TTC549 (cell line): ENCODE results near the gene CADPS.

Source experiments
- FAIRE-seq: peaks from 2 replicates; lab custom pipeline; 2012; peaks lifted over from hg19 to GRCh38; lab: Jason Lieb, UNC

Gene CADPS

DNA sequence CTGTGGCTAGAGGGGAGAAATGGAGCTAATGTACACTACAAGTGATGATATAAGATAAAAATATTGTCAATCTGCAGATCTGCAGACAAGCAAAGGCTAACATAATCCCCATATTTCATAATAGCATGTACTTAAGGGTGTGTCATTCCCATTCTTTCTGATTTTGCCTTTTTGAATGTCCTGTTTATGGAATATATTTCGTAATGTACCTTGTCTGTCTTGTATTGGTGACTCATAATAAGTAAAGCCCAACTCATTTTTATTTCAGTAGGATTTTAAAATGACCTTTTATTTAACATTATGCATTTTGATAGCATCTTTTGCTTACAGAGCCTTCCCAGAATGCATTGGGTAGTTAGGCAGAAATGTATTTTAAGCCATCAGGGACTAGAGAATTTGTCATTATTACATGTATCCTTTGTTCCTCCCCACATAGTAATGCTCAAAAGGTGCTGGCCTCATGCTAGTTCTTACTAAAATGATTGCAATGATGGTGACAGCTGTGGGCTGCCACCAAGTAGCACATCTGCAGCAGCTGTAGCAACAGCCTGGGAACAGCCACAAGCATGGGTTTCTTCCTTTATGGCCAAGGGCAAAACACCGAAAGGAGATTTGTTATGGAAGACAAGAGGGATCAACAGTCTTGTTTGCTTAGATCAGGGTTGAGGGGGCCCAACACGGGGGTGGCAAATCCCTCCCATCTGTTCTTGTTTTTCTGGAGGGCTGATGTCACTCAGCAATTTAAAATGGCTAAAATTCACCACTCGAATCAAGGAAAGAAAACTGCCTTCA, 188.5 kb downstream of the CADPS start:
- FAIRE-seq, result no peak

DNA sequence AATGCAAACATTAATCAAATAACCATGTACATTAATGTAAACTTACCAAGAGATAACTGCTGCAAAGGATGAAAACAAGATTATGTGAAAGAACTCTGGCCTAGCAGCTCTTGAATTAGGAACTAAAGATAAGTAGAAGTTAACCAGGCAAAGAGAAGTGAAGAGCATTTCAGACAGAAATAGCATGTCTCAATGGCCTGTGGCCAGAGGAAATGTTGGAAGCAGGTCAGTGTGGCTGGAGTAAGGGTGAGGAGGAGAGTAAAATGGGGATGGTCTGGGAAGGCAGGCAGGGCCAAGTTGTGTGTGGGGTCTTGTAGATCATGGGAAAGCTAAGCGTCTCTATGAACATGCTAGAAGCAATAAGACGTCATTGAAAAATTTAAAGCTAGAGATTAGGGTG, 192.4 kb downstream of the CADPS start:
- FAIRE-seq, result no peak

DNA sequence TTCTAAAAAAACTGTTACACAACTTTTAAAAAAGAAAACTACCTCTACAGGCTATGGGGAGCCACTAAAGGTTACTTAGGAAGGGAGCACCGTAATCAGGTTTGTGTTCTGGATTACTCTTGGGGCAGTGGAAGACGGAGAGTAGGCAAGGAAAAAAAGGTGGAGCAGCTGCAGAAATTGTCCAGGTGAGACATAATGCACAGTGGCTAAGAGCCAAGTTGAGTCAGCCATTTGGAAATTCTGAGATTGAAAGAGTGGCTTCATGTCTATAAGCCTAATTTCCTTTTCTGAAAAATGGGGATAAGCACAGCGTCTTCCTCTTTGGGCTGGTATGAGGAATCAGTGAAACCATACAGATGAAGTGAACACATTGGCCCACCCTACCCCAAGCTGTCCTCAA, 195.2 kb downstream of the CADPS start:
- FAIRE-seq, result no peak

DNA sequence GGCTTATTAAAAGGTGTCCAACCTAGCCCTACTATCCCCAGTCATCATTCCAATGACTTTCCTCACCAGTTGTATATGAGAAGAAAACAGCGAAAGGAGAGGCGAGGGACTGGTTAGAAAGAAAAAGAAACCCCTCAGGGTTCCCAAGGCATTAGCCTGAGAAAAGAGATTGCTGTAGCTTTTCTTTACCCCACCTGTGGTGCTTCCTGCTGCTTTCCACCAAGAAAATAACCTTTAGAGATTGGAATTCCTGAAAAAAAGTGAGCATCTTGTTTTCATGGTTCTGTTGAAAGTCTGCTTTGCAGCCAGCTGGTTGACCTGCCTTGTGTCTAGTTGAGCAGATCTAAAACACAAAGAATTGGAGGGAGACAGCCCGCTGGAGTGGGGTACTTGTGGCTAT, 196.4 kb downstream of the CADPS start:
- FAIRE-seq, result no peak

DNA sequence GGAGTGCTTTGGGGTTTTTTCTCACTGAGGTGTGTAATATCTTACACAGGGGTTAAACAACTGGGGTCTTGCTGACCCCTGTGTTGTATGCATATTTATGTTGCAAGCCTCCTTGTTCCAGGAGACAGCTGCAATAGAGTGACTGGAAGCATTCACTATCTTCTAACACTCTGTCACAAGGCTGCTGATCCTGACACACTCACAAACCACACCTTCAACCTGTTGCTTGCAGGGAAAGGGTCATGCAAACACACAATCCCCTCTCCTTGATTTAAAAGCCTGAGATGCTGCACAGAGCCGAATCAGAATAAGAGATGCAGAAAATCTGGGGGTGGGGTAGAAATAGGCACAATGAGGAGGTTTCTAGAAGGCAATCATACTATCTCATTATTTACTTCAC, 197.3 kb downstream of the CADPS start:
- no peak for FAIRE-seq

DNA sequence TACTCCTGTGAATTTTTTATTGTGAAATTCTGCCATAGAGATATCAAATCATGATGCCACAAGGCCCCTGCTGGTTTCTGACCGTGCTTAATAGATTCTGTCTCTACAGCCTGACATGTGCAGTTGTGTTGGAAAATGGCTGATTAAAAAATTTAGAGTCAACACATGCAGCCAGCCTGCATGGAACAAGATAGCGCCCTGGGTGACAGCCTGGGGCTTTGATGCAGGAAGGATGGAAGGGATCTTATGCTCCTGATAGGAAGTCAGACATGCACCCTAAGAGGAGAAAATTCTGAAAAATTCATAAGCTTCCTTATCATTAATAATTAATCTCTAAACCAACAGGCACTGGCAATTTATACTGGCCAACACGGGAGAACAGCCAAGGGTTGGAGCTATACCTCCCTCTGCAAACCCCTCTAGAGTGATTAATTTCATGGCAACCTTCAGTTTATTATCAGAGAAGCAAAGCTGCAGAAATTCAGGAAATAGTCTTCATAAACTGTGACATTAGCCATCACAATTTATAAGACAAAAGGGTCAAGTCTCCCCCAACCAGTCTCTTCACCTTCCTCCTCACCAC, 198.4 kb downstream of the CADPS start:
- no peak for FAIRE-seq

DNA sequence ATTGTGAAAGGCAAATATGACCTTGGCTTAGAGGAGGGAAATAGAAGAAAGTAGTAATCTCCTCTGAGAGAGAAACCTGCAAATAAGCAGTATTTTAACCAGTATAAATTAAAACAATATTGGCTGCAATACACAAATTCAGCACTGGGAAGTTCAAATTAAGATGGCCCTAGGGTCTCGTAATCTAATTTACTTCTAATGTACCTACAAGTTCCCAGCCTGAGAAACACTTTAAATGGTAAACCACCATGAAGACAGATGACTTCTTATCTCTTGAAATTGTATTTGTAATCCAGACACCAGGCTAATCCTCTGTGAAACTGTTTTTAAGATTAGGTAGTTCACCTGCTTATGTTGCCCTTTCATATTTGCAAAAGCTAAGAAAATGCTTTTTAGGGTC, 199.7 kb downstream of the CADPS start:
- no peak for FAIRE-seq

DNA sequence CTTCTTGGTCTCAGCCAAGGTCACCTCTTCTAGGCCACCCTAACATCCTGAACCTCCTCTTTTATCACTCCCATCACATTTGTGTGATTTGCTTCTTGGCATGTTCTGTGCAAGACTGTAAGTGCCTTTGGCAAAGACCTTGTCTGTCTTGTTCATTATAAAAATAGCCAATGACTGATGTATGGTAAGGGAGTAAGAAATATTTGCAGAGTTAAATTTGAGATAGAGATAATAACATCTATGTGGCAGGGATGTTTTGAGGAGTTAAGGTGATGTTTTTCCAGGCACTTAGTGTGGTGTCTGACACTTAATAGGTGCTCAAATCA, 202.3 kb downstream of the CADPS start:
- no peak for FAIRE-seq

DNA sequence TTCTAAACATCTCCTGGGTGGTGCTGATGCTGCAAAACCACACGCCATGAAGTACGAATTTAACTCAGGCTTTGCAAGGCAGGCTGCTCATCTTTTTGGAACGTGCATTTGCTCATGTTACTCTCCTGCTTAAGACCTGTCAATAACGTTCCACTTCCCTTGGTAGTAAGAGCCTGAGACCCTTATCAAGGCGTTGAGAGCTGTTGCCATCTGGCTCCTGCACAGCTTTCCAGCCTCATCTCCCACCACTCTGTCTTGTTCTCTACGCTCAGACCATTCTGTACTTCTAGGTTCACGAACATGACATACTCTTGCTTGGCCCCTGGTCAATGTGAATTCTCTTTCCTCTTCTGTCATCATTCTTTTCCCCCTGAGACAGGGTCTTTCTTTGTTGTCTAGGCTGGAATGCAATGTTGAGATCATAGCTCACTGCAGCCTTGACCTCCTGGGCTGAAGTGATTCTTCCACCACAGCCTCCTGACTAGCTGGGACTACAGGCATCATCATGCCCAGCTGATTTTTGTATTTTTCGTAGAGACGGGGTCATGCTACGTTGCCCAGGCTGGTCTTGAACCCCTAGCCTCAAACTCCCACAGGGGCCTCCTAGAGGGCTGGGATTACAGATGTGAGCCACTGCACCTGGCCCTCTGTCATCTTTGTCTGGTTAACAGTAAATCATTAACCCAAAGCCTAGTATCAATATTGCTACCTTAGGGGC, 202.8 kb downstream of the CADPS start:
- FAIRE-seq, result no peak

DNA sequence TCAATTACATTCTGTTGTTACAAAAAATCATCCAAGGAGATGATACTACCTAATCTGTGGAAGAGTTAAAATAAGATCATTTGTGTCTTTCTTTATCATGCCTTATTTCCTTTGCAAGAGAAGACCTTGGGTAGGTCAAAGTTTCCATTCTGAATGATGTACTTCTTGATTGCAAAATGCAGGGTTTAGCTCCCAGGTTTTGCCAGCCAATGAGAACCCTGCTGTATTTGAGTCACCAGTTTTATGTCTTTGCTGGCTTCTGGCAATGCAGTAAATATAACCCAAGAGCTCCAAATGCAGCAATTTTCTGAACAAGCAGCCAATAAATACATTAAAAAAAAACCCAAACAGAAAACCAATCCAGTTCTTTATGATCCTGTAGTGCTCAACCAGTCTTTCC, 204.9 kb downstream of the CADPS start:
- no peak for FAIRE-seq

DNA sequence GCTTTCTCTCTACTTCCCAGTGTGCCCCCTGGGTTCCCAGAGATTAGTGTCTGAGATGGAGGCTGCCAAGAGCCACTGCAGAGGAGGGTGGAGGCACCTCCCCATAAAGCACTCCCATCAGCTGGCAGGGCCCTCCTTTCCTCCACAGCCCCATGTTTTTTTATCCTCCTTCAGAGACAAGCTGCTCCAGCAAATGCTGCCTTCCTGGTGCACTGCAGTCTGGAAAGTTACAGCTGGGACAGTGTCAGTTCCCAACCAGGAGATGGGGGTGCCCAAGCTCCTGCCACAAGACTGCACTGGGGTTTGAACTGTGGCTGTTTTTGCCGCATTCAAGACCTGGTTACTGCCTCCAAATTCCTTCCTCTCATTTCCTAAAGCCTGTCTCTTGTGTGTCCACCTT, 206.1 kb downstream of the CADPS start:
- FAIRE-seq, result no peak

DNA sequence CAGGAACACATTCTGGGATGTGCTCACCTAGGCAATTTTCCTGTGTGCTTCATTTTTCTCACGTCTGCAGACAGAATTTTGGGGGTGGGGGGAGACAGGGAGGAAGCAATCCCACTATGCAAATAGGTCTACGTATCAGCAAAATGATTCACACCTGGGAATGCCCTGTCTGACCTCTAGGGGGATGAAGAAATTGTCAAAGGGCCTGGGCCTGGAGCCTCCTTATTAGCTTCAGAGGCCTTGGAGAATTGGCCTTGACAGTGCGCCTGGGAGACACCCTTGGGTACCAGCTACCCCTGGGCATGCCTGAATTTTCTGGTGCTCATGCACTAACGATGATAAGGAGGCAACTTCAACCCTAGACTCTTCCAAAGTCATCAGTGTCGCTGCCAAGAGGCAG, 207.5 kb downstream of the CADPS start:
- no peak for FAIRE-seq

DNA sequence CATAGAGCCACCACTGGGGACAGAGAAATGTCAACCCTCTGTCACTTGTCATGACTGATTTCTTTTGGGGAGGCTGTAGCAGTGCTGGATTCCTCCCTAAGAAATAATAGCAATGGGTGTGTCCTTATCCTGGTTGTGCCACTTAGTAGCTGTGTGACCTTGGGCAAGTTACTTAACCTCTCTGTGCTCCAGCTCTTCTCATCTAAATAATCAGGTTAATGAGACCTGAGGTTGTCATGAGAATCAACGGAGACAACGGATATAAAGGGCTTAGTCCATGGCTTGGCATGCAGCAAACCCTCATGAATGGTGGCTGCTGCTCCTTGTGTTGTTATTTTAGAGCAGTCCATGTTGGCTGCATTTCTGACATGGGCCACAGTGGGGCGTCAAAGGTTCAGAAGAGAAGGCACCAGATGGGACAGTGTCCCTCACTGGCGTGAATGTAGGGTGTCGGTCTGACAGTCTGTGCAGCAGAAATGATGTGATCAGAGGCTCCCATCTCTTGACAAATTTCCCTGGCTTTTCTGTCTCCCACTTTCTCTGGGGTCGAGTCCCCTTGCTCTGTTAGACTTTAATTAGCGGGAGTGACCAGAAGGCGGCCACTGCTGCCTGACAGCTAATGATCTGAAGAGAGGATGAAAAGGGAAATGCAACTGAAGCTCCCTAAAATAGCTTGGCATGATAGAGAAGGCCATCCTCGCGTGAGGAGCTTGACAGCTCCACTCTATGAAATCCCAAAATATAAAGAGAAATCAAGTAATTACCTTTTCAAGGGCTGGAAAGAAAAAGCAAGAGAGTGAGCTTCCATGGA, 209.4 kb downstream of the CADPS start:
- no peak for FAIRE-seq

DNA sequence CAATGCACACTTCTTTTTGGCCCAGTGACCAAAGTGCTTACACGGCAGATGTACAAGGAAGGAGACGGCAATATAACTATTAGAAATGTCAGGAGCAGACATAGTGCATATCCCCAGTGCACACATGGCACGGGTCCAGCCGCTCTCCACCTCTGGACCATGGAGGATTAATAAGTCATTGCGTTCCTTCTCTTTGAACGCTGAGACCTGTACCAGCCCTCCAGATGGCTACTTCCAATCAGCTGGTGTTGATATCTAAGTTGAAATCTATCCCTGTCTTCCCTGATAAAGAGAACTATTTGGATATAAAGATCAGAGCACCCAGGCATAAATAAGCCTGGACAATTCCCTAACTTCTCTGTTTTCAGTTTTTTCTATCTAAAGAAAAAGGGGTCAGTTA, 212.5 kb downstream of the CADPS start:
- no peak for FAIRE-seq

DNA sequence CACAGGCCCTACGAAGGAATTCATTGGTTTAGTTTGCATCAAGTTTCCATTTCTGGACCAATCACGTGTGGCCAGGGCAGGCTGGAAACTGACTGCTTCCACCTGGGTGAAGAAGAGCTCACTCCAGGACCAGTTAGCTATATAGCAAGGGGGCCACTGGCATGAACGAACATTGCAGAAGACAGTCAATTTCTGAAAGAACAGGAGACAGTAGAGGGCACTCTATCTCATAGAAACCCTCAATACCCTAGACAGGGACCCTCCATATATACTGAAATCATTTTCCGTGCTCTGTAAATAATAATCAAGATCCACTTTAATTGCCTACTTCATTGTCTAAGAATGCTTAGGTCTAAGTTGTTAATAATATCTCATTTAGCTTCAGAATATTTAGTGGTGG, 215.6 kb downstream of the CADPS start:
- no peak for FAIRE-seq

DNA sequence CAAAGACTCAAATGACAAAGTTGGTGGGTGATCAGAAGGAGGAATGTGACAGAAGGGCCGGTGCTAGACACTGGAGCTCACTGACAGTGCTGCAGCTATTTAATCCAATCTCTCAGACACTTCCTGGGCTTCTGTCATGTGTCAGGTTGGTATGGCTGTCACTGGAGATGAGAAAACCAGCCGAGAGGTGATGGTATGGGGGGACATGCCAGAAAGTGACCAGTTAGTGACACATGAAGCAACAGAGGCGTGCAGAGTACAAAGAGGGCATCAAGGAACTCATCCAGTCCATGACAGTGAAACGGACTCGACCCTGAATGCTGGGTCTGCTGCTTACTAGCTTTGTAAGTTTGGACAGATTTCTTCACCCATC, 219.5 kb downstream of the CADPS start:
- FAIRE-seq, result no peak

DNA sequence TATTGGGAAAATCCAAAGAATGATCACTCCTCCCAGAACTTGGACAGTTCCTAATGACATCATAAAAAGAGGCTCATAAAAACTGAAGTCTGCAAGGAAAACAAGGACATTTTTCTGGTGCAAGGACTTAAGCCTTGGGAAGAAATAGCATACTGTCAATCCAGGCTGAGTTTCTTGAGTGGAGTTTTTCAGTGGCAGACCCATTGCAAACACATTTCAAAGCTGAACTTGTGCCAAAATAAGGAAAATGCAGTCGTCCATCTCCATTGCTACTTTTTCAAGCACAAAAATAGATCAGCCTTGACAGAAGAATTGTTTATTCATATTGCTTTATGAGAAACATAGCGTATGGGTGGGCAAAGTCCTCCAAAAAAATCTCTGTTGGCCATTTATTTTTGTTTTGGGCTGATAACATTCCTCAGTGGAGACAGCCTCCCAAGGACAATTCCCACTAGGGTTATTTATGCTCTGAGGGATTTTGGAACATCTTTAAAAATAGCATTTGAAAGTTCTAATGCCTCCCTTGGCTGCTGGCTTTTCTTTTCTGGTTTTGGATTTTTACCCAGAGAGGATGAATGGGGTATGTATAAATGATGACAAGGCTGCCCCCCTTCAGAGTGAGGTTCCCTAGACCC, 220.0 kb downstream of the CADPS start:
- FAIRE-seq, result no peak

DNA sequence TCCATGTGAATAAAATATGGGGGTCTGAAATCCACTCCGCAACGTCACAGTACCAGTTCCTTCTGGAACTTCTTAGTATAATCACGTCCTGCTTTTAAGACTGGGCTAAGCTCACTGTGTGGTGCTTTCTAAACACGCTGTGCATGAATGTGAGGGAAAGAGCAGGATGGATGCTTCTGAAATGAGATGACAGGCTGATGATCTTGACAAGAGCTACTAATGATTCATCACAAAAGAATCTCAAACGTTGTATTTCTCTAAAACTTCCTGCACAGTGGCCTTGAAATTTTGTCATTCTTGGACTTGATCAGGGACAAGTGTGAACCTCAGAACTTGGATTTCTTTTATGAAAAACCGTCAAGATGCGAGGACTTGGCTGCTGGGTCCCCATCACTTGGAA, 221.4 kb downstream of the CADPS start:
- no peak for FAIRE-seq

DNA sequence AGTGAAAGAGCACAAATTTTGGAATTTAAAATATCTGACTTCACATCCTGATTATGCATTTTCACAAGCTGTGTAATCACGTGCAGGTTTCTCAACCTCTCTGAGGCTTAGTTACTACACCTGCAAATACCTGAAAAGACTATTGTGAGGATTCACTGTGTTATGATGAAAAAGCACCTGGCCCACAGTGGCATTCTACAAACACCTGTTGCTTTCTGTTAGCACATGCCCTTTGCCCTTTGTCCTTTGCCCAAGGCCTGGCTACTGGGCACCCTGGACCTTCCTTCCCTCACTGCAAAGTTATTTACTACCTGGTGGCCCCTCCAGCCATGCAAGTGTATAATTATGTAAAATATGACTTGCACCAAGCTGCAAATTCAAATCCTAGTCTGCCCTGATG, 227.5 kb downstream of the CADPS start:
- no peak for FAIRE-seq

DNA sequence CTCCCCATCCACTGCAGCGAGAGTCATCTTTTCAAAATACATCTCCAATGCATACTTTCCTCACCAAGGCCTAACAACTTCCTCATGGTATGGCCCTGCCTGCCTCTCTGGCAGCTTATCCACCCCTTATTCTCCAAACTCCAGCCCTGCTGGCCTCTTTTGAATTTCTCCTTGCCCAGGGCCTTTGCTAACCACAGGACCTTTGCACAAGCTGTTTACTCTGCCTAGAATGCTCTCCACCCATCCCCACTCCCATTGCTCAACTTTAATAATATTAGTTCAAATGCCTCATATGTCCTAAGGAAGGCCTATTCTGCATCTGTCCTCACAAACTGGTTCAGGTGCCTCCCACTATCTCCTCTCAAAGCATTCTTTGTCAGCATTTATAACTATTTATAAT, 230.7 kb downstream of the CADPS start:
- FAIRE-seq, result no peak

DNA sequence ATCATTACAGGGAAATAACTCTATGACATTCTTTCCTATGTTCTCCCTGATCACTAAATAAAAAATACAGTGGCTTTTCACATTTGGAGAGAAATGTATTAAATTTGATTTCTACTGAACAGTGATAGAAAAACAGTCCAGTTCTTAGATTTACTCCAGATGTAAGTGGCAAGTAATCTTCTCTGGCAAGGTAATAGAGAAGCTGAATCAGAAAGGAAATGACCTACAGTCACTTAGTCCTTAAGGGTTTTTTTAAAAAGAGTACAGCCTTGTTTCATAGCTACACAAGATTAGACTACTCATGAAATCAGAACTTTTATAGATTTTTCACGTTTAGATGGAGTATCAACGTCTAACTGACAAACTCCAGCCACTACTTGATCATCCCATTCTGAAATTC, 236.9 kb downstream of the CADPS start:
- no peak for FAIRE-seq

DNA sequence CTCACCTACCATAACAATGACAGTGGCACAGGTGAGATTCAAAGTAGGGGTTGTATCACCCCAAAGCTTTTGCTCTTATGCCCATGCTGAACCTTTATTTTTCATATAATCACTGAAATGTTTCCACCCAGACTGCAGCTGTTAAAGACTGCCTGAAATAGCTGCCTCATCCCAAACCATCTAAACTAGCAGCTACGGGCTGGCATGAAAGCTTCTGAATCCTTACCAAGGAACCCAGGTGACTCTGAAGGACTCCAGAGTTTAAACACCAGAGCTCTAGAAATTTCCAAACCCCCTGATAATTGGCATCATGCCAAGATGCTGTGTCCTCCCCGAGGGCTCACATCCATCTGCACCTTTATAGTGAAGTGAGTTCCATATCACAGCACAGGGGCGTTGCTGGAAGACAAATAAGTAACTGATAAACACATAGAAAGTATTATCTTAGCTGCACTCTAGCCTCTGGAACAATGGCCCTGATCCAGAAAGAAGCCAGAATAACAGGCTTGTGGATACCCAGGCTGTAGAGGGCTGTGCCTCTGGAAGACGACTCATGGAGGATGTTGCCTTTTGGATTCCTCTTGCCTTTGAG, 238.9 kb downstream of the CADPS start:
- FAIRE-seq, result no peak
